ENCODE results near the gene IFI30. TPM values are rescaled to one million over a fixed set of nuclear protein-coding genes. Genes with fewer than 3 reads are reported as not detected.

Gene IFI30
- total RNA-seq, 1 donor from 2014 or later: 17.0 TPM

GRCh38 chr19:18171605-18172327, 1.8 kb upstream of the IFI30 start:
- ATAC-seq: no peak

- no peak for ATAC-seq
Observed at GRCh38 chr19:18172331-18173053, 1.1 kb upstream of the IFI30 start.

GRCh38 chr19:18173054-18173571, 500 bp upstream of the IFI30 start:
- ATAC-seq: peak; percentile 3

DNA sequence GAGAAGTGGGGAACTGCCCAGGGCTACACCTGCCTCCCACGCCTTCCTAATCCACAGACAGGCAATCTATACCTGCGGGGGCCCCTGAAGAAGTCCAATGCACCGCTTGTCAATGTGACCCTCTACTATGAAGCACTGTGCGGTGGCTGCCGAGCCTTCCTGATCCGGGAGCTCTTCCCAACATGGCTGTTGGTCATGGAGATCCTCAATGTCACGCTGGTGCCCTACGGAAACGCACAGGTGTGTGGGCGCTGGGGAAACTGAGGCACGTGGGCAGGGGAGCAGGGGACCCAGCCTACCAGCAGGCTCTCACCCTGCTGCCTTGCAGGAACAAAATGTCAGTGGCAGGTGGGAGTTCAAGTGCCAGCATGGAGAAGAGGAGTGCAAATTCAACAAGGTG, 1.4 kb downstream of the IFI30 start:
- ATAC-seq: no peak

- ATAC-seq: no peak
Observed at GRCh38 chr19:18176367-18177310, 3.0 kb downstream of the IFI30 start.

DNA sequence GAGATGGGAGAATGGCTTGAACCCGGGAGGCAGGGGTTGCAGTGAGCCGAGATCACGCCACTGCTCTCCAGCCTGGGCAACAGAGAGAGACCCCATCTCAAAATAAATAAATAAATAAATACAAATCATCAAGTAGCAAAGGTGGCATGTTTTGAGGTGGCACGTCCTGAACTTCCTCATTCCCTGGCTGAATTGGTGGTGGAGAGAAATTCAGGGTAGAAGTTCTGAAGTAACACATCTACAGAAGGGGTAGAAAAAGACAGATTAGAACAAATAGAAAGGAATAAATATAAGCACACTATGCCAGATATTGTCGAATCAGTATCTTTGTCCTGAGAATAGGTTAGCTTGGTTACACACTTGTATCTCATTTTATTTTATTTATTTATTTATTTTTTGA, 6.3 kb downstream of the IFI30 start:
- ATAC-seq: no peak

GRCh38 chr19:18183529-18183928, 9.9 kb downstream of the IFI30 start:
- no peak for ATAC-seq

DNA sequence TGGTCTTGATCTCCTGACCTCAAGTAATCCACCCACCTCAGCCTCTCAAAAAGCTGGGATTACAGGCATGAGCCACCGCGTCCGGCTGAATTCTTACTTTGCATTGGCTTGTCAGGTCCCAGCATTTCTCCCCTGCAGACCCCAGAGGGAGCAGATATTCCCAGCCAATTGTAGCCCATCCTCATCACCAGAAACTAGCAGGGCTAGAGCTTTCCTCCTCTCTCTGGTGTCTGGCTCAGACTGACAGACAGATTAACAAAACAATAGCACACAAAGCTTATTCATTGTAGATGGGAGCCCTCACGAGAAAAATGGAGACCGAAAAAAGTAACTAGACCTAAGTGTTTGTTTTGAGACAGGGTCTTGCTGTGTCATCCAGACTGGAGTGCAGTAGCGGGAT, 11.9 kb downstream of the IFI30 start:
- ATAC-seq: no peak

- no peak for ATAC-seq
Observed at GRCh38 chr19:18190278-18190677, 16.7 kb downstream of the IFI30 start.

DNA sequence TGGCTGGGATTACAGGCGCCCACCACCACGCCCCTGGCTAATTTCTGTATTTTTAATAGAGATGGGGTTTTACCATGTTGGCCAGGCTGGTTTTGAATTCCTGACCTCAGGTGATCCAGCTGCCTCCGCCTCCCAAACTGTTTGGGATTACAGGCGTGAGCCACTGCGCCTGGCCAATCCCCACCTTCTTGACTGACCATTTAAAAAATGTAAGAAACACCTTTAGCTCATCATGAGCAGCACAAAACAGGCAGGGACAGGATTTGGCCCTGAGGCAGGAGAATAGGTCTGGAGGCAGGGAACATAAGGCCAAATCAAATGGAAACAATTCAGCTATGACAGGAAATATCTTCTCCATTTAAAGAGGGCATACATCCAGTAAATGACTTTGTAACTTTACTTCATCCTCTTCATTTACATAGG, 18.0 kb downstream of the IFI30 start:
- ATAC-seq: no peak

- peak; percentile 95 for ATAC-seq
Observed at GRCh38 chr19:18192673-18193387, 19.2 kb downstream of the IFI30 start, which contains the start of gene MPV17L2. Gene MPV17L2, plus strand, starts transcription at chr19:18193218. Its CDS starts 64 bp downstream, at chr19:18193282.

DNA sequence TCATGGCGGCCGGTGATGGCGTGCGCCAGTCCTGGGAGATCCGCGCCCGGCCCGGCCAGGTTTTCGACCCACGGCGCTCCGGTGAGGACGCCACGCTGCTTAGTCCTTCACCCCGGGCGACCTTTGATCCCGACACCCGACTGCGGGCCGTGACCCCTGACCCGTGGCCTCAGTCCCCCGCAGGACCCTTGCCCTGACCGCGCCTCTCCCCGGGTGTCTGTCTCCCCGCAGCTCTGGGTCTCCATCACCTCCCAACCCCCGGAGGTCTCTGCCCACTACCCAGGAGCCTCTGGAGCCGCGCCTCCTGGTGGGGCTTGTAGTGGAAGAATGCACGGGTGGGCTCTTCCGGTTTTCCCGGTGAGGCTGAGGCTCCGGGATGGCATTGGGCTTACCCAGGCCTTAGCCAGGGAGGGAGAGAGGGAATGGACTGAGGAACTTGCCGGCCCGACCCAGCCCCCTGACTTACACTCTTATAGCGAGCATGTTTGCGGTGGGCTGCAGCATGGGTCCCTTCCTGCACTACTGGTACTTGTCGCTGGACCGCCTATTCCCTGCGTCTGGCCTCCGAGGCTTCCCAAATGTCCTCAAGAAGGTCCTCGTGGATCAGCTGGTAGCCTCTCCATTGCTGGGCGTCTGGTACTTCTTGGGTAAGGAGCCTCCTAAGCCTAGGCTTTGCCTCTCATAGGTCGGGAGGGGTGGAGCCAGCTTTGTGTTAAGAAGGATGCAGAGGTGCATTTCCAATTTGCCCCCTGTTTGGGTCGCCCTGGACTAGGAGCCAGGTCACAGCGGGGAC, 20.0 kb downstream of the IFI30 start:
- ATAC-seq: peak; percentile 1

DNA sequence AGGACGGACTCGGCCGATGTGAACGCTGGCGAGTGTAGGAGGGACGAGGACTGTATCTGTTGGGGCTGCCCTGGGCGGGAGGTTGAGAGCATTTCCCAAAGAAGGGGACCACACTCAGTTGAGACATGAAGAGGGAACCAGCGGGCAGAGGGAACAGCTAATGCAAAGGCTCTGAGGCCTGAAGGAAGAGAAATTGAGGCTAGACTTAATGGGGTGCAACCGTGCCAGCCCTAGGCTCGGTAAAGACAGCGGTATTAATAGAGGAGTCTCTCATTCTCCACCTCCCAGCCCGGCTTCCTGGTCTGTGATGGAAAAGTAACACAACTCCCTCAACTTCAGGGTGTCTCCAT, 20.5 kb downstream of the IFI30 start:
- ATAC-seq: no peak

DNA sequence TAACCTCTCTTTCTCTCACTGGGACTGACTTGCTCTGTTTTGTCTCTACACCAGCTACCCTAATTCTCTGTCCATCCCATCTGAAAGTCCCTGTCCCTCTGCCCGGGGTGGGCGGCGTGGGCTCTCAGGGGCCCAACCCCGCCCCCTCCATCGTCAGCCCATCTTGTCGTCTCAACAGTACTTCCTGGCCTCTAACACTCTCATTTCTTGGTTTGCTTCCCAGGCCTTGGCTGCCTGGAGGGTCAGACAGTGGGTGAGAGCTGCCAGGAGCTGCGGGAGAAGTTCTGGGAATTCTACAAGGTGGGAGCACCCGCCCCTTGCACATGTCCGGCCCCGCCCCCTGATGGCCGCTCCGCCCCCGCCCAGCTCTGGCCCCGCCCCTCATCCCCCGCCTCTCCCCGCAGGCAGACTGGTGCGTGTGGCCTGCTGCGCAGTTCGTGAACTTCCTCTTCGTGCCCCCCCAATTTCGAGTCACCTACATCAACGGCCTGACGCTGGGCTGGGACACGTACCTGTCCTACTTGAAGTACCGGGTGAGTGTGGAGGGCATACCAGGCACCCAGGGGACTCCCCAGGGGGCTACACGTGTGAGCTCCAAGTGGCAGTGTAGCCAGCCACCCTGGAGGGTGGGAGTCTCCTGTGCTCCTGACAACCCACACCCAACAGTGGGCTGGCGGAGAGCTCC, 21.1 kb downstream of the IFI30 start:
- ATAC-seq: no peak

DNA sequence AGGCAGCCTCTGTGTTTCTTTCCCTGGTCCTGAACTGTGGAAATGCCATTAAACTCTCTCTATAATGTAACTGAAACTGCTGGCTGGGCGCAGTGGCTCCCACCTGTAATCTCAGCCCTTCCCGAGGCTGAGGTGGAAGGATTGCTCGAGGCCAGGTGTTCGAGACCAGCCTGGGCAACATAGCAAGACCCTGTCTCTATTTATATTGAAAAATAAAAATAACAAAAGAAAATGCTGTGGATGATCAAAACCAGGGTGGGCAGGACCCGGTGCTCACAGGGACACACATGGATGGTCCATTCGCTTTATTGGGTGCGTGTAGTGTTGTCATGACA, 22.9 kb downstream of the IFI30 start:
- no peak for ATAC-seq

- ATAC-seq: no peak
Observed at GRCh38 chr19:18197306-18197705, 23.7 kb downstream of the IFI30 start.

GRCh38 chr19:18197941-18198340, 24.3 kb downstream of the IFI30 start:
- ATAC-seq: no peak

GRCh38 chr19:18198374-18198773, 24.8 kb downstream of the IFI30 start:
- ATAC-seq: no peak

- no peak for ATAC-seq
Observed at GRCh38 chr19:18202397-18202777, 28.8 kb downstream of the IFI30 start.

- peak; percentile 0 for ATAC-seq
Observed at GRCh38 chr19:18202778-18203407, 29.3 kb downstream of the IFI30 start.
